K562 (cell line): ENCODE data around the gene TIMM8A. TPM values are rescaled to one million over a fixed set of nuclear protein-coding genes. Genes with fewer than 3 reads are reported as not detected.

Source experiments
- ELF1 ChIP-seq: fragments of 200-800 bp; sonication (Bioruptor generic); IDR thresholded peaks from 2 replicates; pipeline ENCODE4 v1.6.1; 2016; ENCODE audit warnings: missing genetic modification characterization, missing compliant biosample characterization
- EZH2 ChIP-seq: IDR thresholded peaks from 2 replicates; pipeline ENCODE4 v1.6.1; 2012; ENCODE audit warnings: low read depth, mild to moderate bottlenecking, inconsistent platforms, low read length, borderline replicate concordance
- IRF1 ChIP-seq: sonication (generic); formaldehyde crosslinking; IDR thresholded peaks from 2 replicates; pipeline ENCODE4 v1.8.0; 2022; ENCODE audit warnings: missing genetic modification reagents, mild to moderate bottlenecking, borderline replicate concordance
- MCM3 ChIP-seq: fragments of 450-650 bp; IDR thresholded peaks from 2 replicates; pipeline ENCODE4 v1.6.1; 2016
- MEIS2 ChIP-seq: fragments of 450-650 bp; IDR thresholded peaks from 2 replicates; pipeline ENCODE4 v1.6.1; 2014; ENCODE audit warnings: mild to moderate bottlenecking; ENCODE audit not compliant: partially characterized antibody
- MXD1 ChIP-seq: fragments of 250-450 bp; sonication (Bioruptor Pico); IDR thresholded peaks from 2 replicates; pipeline ENCODE4 v1.8.0; 2021; ENCODE audit warnings: borderline replicate concordance, mild to moderate bottlenecking, moderate library complexity; ENCODE audit not compliant: poor library complexity, severe bottlenecking
- RBFOX2 ChIP-seq: fragments of 200-400 bp; formaldehyde crosslinking; IDR thresholded peaks from 2 replicates; pipeline ENCODE4 v1.6.1; 2017; ENCODE audit warnings: low read depth, mild to moderate bottlenecking, low read length, moderate library complexity
- RBM14 ChIP-seq: fragments of 200-400 bp; formaldehyde crosslinking; IDR thresholded peaks from 2 replicates; pipeline ENCODE4 v1.6.1; 2018; ENCODE audit warnings: low read depth, mild to moderate bottlenecking, low read length, moderate library complexity, borderline replicate concordance; ENCODE audit not compliant: insufficient read depth
- RBM22 ChIP-seq: fragments of 200-400 bp; formaldehyde crosslinking; IDR thresholded peaks from 2 replicates; pipeline ENCODE4 v1.6.1; 2018; ENCODE audit warnings: low read length, low read depth; ENCODE audit not compliant: poor library complexity, severe bottlenecking
- RERE ChIP-seq: sonication (generic); formaldehyde crosslinking; IDR thresholded peaks from 2 replicates; pipeline ENCODE4 v1.8.0; 2023; ENCODE audit warnings: missing genetic modification reagents, mild to moderate bottlenecking, borderline replicate concordance
- SAFB ChIP-seq: fragments of 200-400 bp; formaldehyde crosslinking; IDR thresholded peaks from 2 replicates; pipeline ENCODE4 v1.6.1; 2017; ENCODE audit warnings: low read depth, low read length, borderline replicate concordance
- SETDB1 ChIP-seq: IDR thresholded peaks from one replicate; pipeline ENCODE4 v1.6.1; 2012; ENCODE audit warnings: low read length, control low read depth, inconsistent platforms
- SMAD1 ChIP-seq: fragments of 150-350 bp; IDR thresholded peaks from 2 replicates; pipeline ENCODE4 v1.6.1; 2014; ENCODE audit warnings: low read length, low read depth; ENCODE audit not compliant: partially characterized antibody
- TGIF2 ChIP-seq: sonication (generic); formaldehyde crosslinking; IDR thresholded peaks from 2 replicates; pipeline ENCODE4 v1.8.1; 2022; ENCODE audit warnings: mild to moderate bottlenecking, missing genetic modification reagents, moderate library complexity
- TRIM24 ChIP-seq, 2 experiments: fragments of 450-650 bp; IDR thresholded peaks; 2 replicates each; pipeline ENCODE4 v1.6.1; 2016
- ZBTB5 ChIP-seq: fragments of 450-650 bp; IDR thresholded peaks from 2 replicates; pipeline ENCODE4 v1.6.1; 2017; ENCODE audit warnings: antibody characterized with exemption
- ZKSCAN1 ChIP-seq: fragments of 150-350 bp; IDR thresholded peaks from 2 replicates; pipeline ENCODE4 v1.6.1; 2016; ENCODE audit warnings: low read depth, low read length
- ZNF140 ChIP-seq: fragments of 250-450 bp; sonication (Bioruptor Pico); IDR thresholded peaks from 2 replicates; pipeline ENCODE4 v1.8.0; 2021; ENCODE audit warnings: moderate library complexity, mild to moderate bottlenecking, inconsistent platforms
- ZNF311 ChIP-seq: fragments of 250-450 bp; sonication (Bioruptor Pico); IDR thresholded peaks from 2 replicates; pipeline ENCODE4 v1.4.0; 2020; ENCODE audit warnings: mild to moderate bottlenecking, moderate library complexity
- polyA plus RNA-seq, 8 experiments: library from polyadenylated mRNA; depleted of rRNA in 4 of 8; stranded (reverse) in 5 of 8; unstranded in 3 of 8; fragments of >200 nt; fragmentation: Nextera tagmentation in 2 of 8; fragmentation: Illumina TruSeq in 1 of 8; extraction: Ambion mirVana in 2 of 8; extraction: Trizol in 1 of 8; gene quantifications; 2 replicates each; pipeline versions ENCODE4 v1.2.1 to v1.2.3, GENCODE V29; 2011 to 2014; ENCODE audit warnings: inconsistent platforms in 1 of 8, missing spikeins in 1 of 8
- total RNA-seq, 7 experiments: library from RNA; depleted of rRNA in 6 of 7; stranded (reverse); fragments of >200 nt in 6 of 7; fragmentation: Illumina TruSeq in 2 of 7; extraction: Trizol in 2 of 7; gene quantifications; 2 replicates each; pipeline versions ENCODE4 v1.2.1 to v1.2.3, GENCODE V29; 2011 to 2021; ENCODE audit warnings: low replicate concordance in 1 of 7

The TIMM8A gene
- total and polyA plus RNA-seq, 9 of the 15 experiments (the other 6 are each of a cell fraction or from before 2014, with no cell fraction given), result 10.9 to 132 (median 41.1) TPM

- TF ChIP-seq SAFB, result no peak
- TF ChIP-seq TGIF2 (CRISPR knock-in tag), result no peak
- TF ChIP-seq ZNF140 (CRISPR knock-in tag), result no peak
- no peak for TF ChIP-seq ZNF311 (CRISPR knock-in tag)
- TF ChIP-seq SMAD1, result no peak
- no peak for TF ChIP-seq IRF1 (CRISPR knock-in tag)
- no peak for TF ChIP-seq EZH2
- no peak for TF ChIP-seq MXD1 (CRISPR knock-in tag)
- peak; percentile 54 for TF ChIP-seq ELF1 (tag)
- TF ChIP-seq RERE, result no peak
- no peak for TF ChIP-seq TRIM24 (IDR thresholded peaks at IDR 0.05)
- no peak for TF ChIP-seq MCM3
- TF ChIP-seq RBM22, result no peak
- no peak for TF ChIP-seq SETDB1
- no peak for TF ChIP-seq RBM14
- TF ChIP-seq ZBTB5, result no peak
- no peak for TF ChIP-seq ZKSCAN1
- peak; percentile 38 for TF ChIP-seq MEIS2
- peak; percentile 92 for TF ChIP-seq RBFOX2
Observed at GRCh38 chrX:101348452-101349192, at the start of gene TIMM8A (continued).
